Upper lobe of right lung (tissue), 1 donor: ENCODE data around the gene ANO10. TPM values are rescaled to one million over a fixed set of nuclear protein-coding genes. Genes with fewer than 3 reads are reported as not detected.
"Not testable (repeated sequence)": the region's sequence is repeated elsewhere in the genome, so short reads cannot be mapped to it uniquely, and the experiment has no call there.

ENCODE experiments used
- ATAC-seq: fragments of 200-7000 bp; cut with Tn5 transposase; one replicate; pipeline ENCODE4 v1.9.1; 2020; ENCODE audit warnings: mild to moderate bottlenecking, moderate library complexity
- DNase-seq: peaks from one replicate; pipeline ENCODE4 v3.0.0-alpha.2; 2020
- H3K27ac ChIP-seq: fragments of 200-600 bp; one replicate; pipeline ENCODE4 v1.8.0; 2022
- H3K27me3 ChIP-seq: fragments of 200-600 bp; one replicate; pipeline ENCODE4 v1.8.0; 2022; ENCODE audit warnings: mild to moderate bottlenecking
- H3K36me3 ChIP-seq: fragments of 200-600 bp; one replicate; pipeline ENCODE4 v1.8.0; 2022
- H3K4me1 ChIP-seq: fragments of 200-600 bp; one replicate; pipeline ENCODE4 v1.8.0; 2022
- H3K4me3 ChIP-seq: fragments of 200-600 bp; one replicate; pipeline ENCODE4 v1.8.0; 2022; ENCODE audit warnings: mild to moderate bottlenecking
- H3K9me3 ChIP-seq: fragments of 200-600 bp; one replicate; pipeline ENCODE4 v1.8.0; 2022
- intact Hi-C: fragments of 100-400 bp; cut with DNase I; formaldehyde crosslinking; loops from one replicate; pipeline ENCODE4 v1.11.0; 2022
- total RNA-seq: library from RNA; stranded (reverse); fragmentation: NEBNext Ultra II Directional; extraction: Animal tissue kit (Norgen Biotek cat#: 25700); gene quantifications from one replicate; pipeline ENCODE4 v1.2.1, GENCODE V29; 2021
- TF ChIP-seq, protein P1 (sequence below): fragments of 200-600 bp; IDR thresholded peaks from one replicate; pipeline ENCODE4 v1.8.0; 2022; ENCODE audit warnings: antibody characterized with exemption
- donor health status: DM: no; HTN: yes; CAD: no; lungs with severe emphysema.

Gene ANO10
- total RNA-seq, 1 donor from 2014 or later: 30.6 TPM

DNA sequence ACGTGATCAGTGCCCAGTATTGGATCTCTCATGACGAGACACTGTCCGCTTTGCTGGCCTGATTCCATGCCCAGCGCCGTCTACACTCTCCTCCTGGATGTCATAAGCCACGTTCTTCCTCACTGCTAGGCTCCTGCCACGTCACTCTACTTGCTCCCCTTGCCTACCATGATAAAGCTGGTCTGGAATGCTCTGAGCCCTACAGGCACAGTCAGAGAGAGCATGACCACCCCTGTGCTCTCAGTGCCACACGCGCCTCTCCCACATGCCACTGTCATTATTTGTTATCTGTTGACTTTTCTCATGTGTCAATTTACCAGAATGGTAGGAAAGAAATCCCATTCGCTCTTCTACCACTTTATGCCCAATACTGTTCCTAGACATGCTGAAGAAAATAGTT lies 148.6 kb downstream of the ANO10 start:
- Histone ChIP-seq H3K4me1 (no peaks in the 10 kb centered on the region), H3K9me3 (no peaks in the 10 kb centered on the region), H3K36me3 (no peaks in the 10 kb centered on the region), H3K27me3 (no peaks in the 10 kb centered on the region), H3K27ac (no peak overlapping the region), H3K4me3 (no peak overlapping the region)
- intact Hi-C loops: no loop called here
- DNase-seq (no peak), ATAC-seq (no peak)
- TF ChIP-seq, protein P1, sequence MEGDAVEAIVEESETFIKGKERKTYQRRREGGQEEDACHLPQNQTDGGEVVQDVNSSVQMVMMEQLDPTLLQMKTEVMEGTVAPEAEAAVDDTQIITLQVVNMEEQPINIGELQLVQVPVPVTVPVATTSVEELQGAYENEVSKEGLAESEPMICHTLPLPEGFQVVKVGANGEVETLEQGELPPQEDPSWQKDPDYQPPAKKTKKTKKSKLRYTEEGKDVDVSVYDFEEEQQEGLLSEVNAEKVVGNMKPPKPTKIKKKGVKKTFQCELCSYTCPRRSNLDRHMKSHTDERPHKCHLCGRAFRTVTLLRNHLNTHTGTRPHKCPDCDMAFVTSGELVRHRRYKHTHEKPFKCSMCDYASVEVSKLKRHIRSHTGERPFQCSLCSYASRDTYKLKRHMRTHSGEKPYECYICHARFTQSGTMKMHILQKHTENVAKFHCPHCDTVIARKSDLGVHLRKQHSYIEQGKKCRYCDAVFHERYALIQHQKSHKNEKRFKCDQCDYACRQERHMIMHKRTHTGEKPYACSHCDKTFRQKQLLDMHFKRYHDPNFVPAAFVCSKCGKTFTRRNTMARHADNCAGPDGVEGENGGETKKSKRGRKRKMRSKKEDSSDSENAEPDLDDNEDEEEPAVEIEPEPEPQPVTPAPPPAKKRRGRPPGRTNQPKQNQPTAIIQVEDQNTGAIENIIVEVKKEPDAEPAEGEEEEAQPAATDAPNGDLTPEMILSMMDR: no peak

DNA sequence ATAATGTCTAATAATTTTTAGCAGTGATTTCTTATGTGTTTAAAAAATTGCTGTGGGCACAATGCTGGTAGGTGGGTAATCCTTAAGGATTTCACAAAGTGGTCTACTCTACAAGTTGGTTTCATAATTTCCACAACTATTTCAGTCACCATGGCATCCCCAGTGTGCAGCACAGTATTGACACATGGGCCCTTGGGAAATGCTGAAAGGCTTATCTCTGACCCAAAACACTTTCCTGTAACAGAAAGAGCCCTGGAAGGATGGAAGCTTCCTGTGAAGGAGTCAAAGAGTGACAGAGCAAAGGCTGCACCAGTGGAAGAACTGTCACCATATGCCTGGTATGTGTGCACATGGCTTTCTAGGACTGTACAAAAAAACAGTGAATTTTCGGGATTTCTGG lies 153.7 kb downstream of the ANO10 start:
- no peaks in the 10 kb centered on the region for H3K9me3 ChIP-seq
- no peak overlapping the region for H3K27ac ChIP-seq
- no peaks in the 10 kb centered on the region for H3K36me3 ChIP-seq
- no peak for ATAC-seq
- no peaks in the 10 kb centered on the region for H3K4me1 ChIP-seq
- TF ChIP-seq, protein P1: no peak
- intact Hi-C loops: no loop called here
- no peaks in the 10 kb centered on the region for H3K27me3 ChIP-seq
- H3K4me3 ChIP-seq: no peak overlapping the region
- no peak for DNase-seq

DNA sequence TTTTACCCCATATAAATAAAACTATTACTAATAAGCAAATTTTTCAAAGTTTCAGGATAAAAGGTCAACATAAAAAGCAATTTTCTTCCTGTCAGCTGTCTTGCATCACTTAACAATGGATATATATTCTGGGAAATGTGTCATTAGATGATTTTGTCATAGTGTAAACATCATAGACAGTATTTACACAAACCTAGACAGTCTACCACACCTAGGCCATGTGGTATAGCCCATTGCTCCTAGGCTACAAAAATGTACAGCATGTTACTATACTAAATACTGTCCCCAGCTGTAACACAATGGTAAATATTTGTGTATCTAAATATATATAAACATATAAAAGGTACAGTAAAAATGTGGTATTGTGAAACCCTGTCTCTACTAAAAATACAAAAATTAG lies 156.7 kb downstream of the ANO10 start:
- H3K27me3 ChIP-seq: no peaks in the 10 kb centered on the region
- DNase-seq: no peak
- TF ChIP-seq, protein P1: no peak
- H3K4me3 ChIP-seq: no peak overlapping the region
- intact Hi-C loops: no loop called here
- no peak for ATAC-seq
- H3K4me1 ChIP-seq: no peaks in the 10 kb centered on the region
- no peaks in the 10 kb centered on the region for H3K9me3 ChIP-seq
- no peaks in the 10 kb centered on the region for H3K36me3 ChIP-seq
- H3K27ac ChIP-seq: no peak overlapping the region

DNA sequence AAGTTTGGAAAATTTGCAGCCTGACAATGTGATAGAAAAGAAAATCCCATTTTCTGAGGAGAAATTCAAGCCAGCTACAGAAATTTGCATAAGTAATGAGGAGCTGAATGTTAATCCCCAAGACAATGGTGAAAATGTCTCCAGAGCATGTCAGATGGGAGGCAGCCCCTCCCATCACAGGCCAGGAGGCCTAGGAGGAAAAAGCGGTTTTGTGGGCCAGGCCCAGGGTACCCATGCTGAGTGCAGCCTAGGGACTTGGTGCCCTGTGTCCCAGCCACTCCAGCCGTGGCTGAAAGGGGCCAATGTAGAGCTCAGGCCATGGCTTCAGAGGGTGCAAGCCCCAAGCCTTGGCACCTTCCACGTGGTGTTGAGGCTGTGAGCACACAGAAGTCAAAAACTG lies 159.2 kb downstream of the ANO10 start:
- DNase-seq, H3K27me3 ChIP-seq, intact Hi-C loops, H3K4me1 ChIP-seq, ATAC-seq, H3K9me3 ChIP-seq, H3K4me3 ChIP-seq, H3K27ac ChIP-seq, H3K36me3 ChIP-seq: not testable (repeated sequence)

DNA sequence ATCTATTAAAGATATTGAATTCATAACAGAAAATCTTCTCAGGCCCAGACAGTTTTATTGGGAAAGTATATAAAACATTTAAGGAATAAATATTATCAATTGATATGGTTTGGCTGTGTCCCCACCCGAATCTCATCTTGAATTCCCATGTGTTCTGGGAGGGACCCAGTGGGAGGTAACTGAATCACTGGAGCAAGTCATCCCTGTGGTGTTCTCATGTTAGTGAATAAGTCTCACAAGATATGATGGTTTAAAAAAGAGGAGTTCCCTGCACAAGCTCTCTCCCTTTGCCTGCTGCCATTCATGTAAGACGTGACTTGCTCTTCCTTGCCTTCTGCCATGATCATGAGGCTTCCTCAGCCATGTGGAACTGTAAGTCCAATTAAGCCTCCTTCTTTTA lies 160.5 kb downstream of the ANO10 start:
- H3K27me3 ChIP-seq: no peaks in the 10 kb centered on the region
- intact Hi-C loops: no loop called here
- no peak for DNase-seq
- no peaks in the 10 kb centered on the region for H3K36me3 ChIP-seq
- H3K27ac ChIP-seq: no peak overlapping the region
- TF ChIP-seq, protein P1: no peak
- no peaks in the 10 kb centered on the region for H3K4me1 ChIP-seq
- ATAC-seq: no peak
- no peak overlapping the region for H3K4me3 ChIP-seq
- H3K9me3 ChIP-seq: no peaks in the 10 kb centered on the region

DNA sequence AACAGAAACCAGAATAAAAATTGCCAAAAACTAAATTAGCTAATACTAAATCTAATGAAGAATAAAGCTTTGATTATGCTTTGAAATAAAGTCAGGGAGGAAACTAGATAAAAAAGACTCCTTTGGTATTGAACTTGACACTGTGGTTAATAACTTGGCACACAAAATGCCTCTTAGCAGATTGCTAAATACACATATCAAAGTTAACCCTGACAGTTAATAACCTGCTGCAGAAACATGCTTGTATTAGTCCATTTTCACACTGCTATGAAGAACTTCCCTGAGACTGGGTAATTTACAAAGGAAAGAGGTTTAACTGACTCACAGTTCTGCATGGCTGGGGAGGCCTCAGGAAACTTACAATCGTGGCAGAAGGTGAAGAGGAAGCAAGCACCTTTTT lies 164.8 kb downstream of the ANO10 start:
- intact Hi-C loops, H3K27me3 ChIP-seq, DNase-seq, H3K27ac ChIP-seq, ATAC-seq, H3K9me3 ChIP-seq, H3K4me3 ChIP-seq, H3K36me3 ChIP-seq, H3K4me1 ChIP-seq: not testable (repeated sequence)

DNA sequence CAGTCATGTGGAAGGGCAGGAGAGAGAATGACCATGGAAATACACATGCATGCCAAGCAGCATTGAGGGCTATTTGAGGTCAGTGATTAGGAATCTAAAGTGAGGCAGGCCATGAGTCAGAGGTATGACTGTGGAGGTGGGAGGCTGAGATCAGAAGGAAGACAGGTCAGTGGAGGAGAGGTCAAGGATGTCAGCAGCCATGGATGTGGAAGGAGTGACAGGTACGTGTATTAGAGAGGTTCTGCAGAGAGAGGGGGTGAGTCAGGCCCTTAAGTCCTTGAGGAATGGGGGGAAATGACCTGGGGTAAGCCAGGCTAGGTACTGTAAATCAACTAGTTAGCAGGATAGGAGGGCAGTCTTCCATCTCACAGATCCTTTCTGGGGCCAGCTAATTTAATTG lies 166.6 kb downstream of the ANO10 start:
- intact Hi-C loops: no loop called here
- no peak for DNase-seq
- Histone ChIP-seq H3K27ac (no peak overlapping the region), H3K27me3 (no peaks in the 10 kb centered on the region), H3K9me3 (no peaks in the 10 kb centered on the region), H3K4me1 (no peaks in the 10 kb centered on the region), H3K4me3 (no peak overlapping the region), H3K36me3 (no peaks in the 10 kb centered on the region)
- TF ChIP-seq, protein P1: no peak
- ATAC-seq: peak; percentile 73
